SK-N-SH (cell line): Measurements from ENCODE around the gene MCF2L. TPM values are rescaled to one million over a fixed set of nuclear protein-coding genes. Genes with fewer than 3 reads are reported as not detected.

ENCODE experiments used
- CTCF ChIA-PET: fragments of 300-600, 350-600 bp; formaldehyde crosslinking; extraction: SDS; loops from one replicate; lab custom pipeline; 2021; lab: Yijun Ruan, JAX
- POLR2A ChIA-PET: fragments of 350-600 bp; sonication (Branson Sonifier 250); formaldehyde crosslinking; extraction: SDS; loops from one replicate; lab custom pipeline; 2020; ENCODE audit warnings: antibody characterized with exemption, inconsistent platforms; lab: Yijun Ruan, JAX
- DNase-seq: peaks from one replicate; pipeline ENCODE4 v3.0.0; 2012
- H2AFZ ChIP-seq: fragments of 200-600 bp; sonication (generic); 2 replicates; pipeline ENCODE4 v1.8.1; 2016; ENCODE audit warnings: antibody characterized with exemption, mild to moderate bottlenecking, low read depth
- H3F3A ChIP-seq: fragments of 200-600 bp; sonication (generic); replicated peaks from 2 replicates; pipeline ENCODE3; 2016; ENCODE audit warnings: antibody characterized with exemption, mild to moderate bottlenecking; ENCODE audit not compliant: insufficient read depth
- H3K27ac ChIP-seq, 2 experiments: fragments of 200-500 bp in 1 of 2; fragments of 200-600 bp in 1 of 2; sonication (Bioruptor generic) in 1 of 2; sonication (generic), shearing (Covaris generic) in 1 of 2; 2 replicates each; pipeline versions ENCODE4 v1.5.1 to v1.6.1; 2014 to 2016; ENCODE audit warnings: low read depth in 2 of 2, inconsistent platforms in 1 of 2, low read length in 1 of 2, mild to moderate bottlenecking in 1 of 2, mixed read lengths in 1 of 2
- H3K27me3 ChIP-seq: fragments of 200-600 bp; sonication (generic), shearing (Covaris generic); 2 replicates; pipeline ENCODE4 v1.6.1; 2016; ENCODE audit warnings: mixed run types; ENCODE audit not compliant: insufficient read depth
- H3K36me3 ChIP-seq, 2 experiments: fragments of 200-500 bp in 1 of 2; fragments of 200-600 bp in 1 of 2; sonication (Bioruptor generic) in 1 of 2; sonication (generic) in 1 of 2; replicated peaks in 1 of 2; 2 replicates each; pipeline versions ENCODE3 to v1.5.1; 2014 to 2016; ENCODE audit warnings: low read length in 1 of 2, mild to moderate bottlenecking in 1 of 2; ENCODE audit not compliant: insufficient read depth in 2 of 2, control insufficient read depth in 1 of 2
- H3K4me1 ChIP-seq, 2 experiments: fragments of 200-500 bp in 1 of 2; fragments of 200-600 bp in 1 of 2; sonication (Bioruptor generic) in 1 of 2; sonication (generic), shearing (Covaris generic) in 1 of 2; 2 replicates each; pipeline versions ENCODE4 v1.5.1 to v1.6.1; 2014 to 2016; ENCODE audit warnings: low read depth in 1 of 2, low read length in 1 of 2, mixed run types in 1 of 2; ENCODE audit not compliant: insufficient read depth in 2 of 2, control insufficient read depth in 1 of 2
- H3K4me2 ChIP-seq: fragments of 200-600 bp; sonication (generic), shearing (Covaris generic); 2 replicates; pipeline ENCODE4 v1.6.1; 2017; ENCODE audit warnings: mixed run types
- H3K4me3 ChIP-seq, 2 experiments: fragments of 200-500 bp in 1 of 2; fragments of 200-600 bp in 1 of 2; sonication (Bioruptor generic) in 1 of 2; sonication (generic), shearing (Covaris generic) in 1 of 2; 2 replicates each; pipeline versions ENCODE4 v1.5.1 to v1.8.1; 2014 to 2016; ENCODE audit warnings: low read depth in 2 of 2, inconsistent platforms in 1 of 2, low read length in 1 of 2, mild to moderate bottlenecking in 1 of 2, mixed read lengths in 1 of 2, moderate library complexity in 1 of 2
- H3K79me2 ChIP-seq: fragments of 200-600 bp; sonication (generic); 2 replicates; pipeline ENCODE4 v1.8.1; 2017; ENCODE audit warnings: mild to moderate bottlenecking; ENCODE audit not compliant: insufficient read depth
- H3K9ac ChIP-seq: fragments of 200-600 bp; sonication (generic); 2 replicates; pipeline ENCODE4 v1.6.1; 2017; ENCODE audit warnings: mixed run types
- H3K9me2 ChIP-seq: fragments of 200-600 bp; sonication (generic); 2 replicates; pipeline ENCODE4 v1.6.1; 2017; ENCODE audit warnings: mixed run types
- H3K9me3 ChIP-seq: fragments of 200-600 bp; sonication (generic); 2 replicates; pipeline ENCODE4 v1.6.1; 2017; ENCODE audit warnings: mixed run types, mild to moderate bottlenecking, moderate library complexity
- H4K20me1 ChIP-seq: fragments of 200-600 bp; sonication (generic); 2 replicates; pipeline ENCODE4 v1.6.1; 2017; ENCODE audit warnings: mild to moderate bottlenecking, mixed run types; ENCODE audit not compliant: insufficient read depth
- EZH2phosphoT487 ChIP-seq: fragments of 200-600 bp; sonication (generic); IDR thresholded peaks from 2 replicates; pipeline ENCODE4 v1.6.1; 2017; ENCODE audit warnings: low read depth, mixed run types, mild to moderate bottlenecking, antibody characterized with exemption, moderate library complexity, borderline replicate concordance
- FOSL2 ChIP-seq: IDR thresholded peaks from 2 replicates; pipeline ENCODE4 v1.4.0; 2012; ENCODE audit warnings: low read depth, mild to moderate bottlenecking, moderate library complexity, borderline replicate concordance
- FOXJ3 ChIP-seq: sonication (generic); formaldehyde crosslinking; IDR thresholded peaks from 2 replicates; pipeline ENCODE4 v1.5.1; 2020; ENCODE audit warnings: mild to moderate bottlenecking, missing genetic modification reagents
- JUND ChIP-seq: IDR thresholded peaks from 2 replicates; pipeline ENCODE4 v1.4.0; 2012
- MEF2A ChIP-seq: IDR thresholded peaks from 2 replicates; pipeline ENCODE4 v1.4.0; 2012; ENCODE audit warnings: low read depth, borderline replicate concordance
- NFIC ChIP-seq: IDR thresholded peaks from 2 replicates; pipeline ENCODE4 v1.4.0; 2012; ENCODE audit warnings: borderline replicate concordance
- NRF1 ChIP-seq: IDR thresholded peaks from 2 replicates; pipeline ENCODE4 v1.6.1; 2012; ENCODE audit warnings: low read depth, mild to moderate bottlenecking, low read length
- POLR2AphosphoS5 ChIP-seq: IDR thresholded peaks from 2 replicates; pipeline ENCODE4 v1.6.1; 2012; ENCODE audit warnings: low read depth, low read length
- RAD21 ChIP-seq: IDR thresholded peaks from 2 replicates; pipeline ENCODE4 v1.6.1; 2012; ENCODE audit warnings: mild to moderate bottlenecking, low read length
- RFX5 ChIP-seq: IDR thresholded peaks from 2 replicates; pipeline ENCODE4 v1.6.1; 2012; ENCODE audit warnings: mild to moderate bottlenecking, improper control_type of control experiment, low read length
- RXRA ChIP-seq: IDR thresholded peaks from 2 replicates; pipeline ENCODE4 v1.4.0; 2012; ENCODE audit warnings: low read depth, mild to moderate bottlenecking, borderline replicate concordance
- TAF1 ChIP-seq: IDR thresholded peaks from 2 replicates; pipeline ENCODE4 v1.6.1; 2012; ENCODE audit warnings: low read depth, mild to moderate bottlenecking, low read length, moderate library complexity, borderline replicate concordance
- TCF12 ChIP-seq: IDR thresholded peaks from 2 replicates; pipeline ENCODE4 v1.4.0; 2012
- TEAD4 ChIP-seq: IDR thresholded peaks from 2 replicates; pipeline ENCODE4 v1.4.0; 2012; ENCODE audit warnings: mild to moderate bottlenecking, borderline replicate concordance; ENCODE audit not compliant: insufficient read depth
- YY1 ChIP-seq: IDR thresholded peaks from 2 replicates; pipeline ENCODE4 v1.4.0; 2012; ENCODE audit warnings: low read depth, mild to moderate bottlenecking
- ZBTB33 ChIP-seq: IDR thresholded peaks from 2 replicates; pipeline ENCODE4 v1.4.0; 2012; ENCODE audit warnings: low read depth, borderline replicate concordance
- WGBS: methylation state at CpG from one replicate; pipeline ENCODE4 v1.1.6; 2017; ENCODE audit warnings: low lambda C conversion rate; 5-methylcytosine and 5-hydroxymethylcytosine counted together
- polyA plus RNA-seq, 3 experiments: library from polyadenylated mRNA; depleted of rRNA; stranded (reverse); fragments of >200 nt; gene quantifications; 2 replicates each; pipeline ENCODE4 v1.2.3, GENCODE V29; 2012
- TF ChIP-seq, protein P1 (sequence below): IDR thresholded peaks from 2 replicates; pipeline ENCODE4; 2012
- TF ChIP-seq, protein P2 (sequence below): IDR thresholded peaks from 2 replicates; pipeline ENCODE4 v1.4.0; 2012; ENCODE audit warnings: low read depth, borderline replicate concordance

MCF2L gene
- polyA plus RNA-seq, 1 of the 3 experiments (the other 2 are of a cell fraction): 0.56 TPM

DNA sequence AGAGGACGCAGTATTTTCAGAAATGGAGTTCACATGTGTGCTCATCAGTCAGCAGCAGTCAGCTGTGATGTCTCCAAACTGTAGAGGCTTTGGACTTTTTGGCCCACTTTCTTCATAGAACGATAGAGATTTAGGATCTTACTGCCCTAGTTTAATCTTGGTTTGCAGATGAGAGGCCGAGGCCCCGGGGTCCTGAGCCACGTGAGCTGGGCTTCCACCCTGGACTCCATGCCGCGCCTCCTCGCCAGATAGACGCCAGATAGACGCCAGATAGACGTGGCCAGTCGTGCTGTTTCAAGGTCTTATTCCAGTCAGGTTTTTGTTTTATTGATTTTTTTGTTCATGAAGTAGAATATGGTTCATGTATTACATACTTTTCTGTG lies 11.7 kb upstream of the MCF2L start:
- Histone ChIP-seq H3K9me3 (no peaks in the 10 kb centered on the region), H3K9ac (no peak overlapping the region), H3K4me3 (no peak overlapping the region), H3K79me2 (no peaks in the 10 kb centered on the region), H3K4me2 (no peak overlapping the region), H3K9me2 (no peaks in the 10 kb centered on the region), H3F3A (no peaks in the 10 kb centered on the region), H3K4me1 (no peaks in the 10 kb centered on the region), H3K27me3 (peaks cover 10% of the 10 kb centered on the region; the same call in 1 of the 2 replicates), H4K20me1 (no peaks in the 10 kb centered on the region), H3K27ac (no peak overlapping the region)
- ChIA-PET POLR2A (interaction anchor here (1.4 kb wide), 1 partner anchor 11 kb away, joined by 6 read pairs; the partner anchor contains the start of gene MCF2L), CTCF (interaction anchor here (0.8 to 4.8 kb wide), 4 partner anchors 14 to 72 kb away, joined by 3 to 30 read pairs (median 7); no protein-coding TSS in a partner anchor)
- no peak for DNase-seq
- 70% methylated on average over 12 of the region's 12 CpGs for WGBS
- no peak for TF ChIP-seq RXRA
- TF ChIP-seq FOSL2: no peak
- TF ChIP-seq RAD21: no peak
- no peak for TF ChIP-seq ZBTB33
- TF ChIP-seq NFIC: no peak
- TF ChIP-seq YY1: no peak
- no peak for TF ChIP-seq POLR2AphosphoS5
- no peak for TF ChIP-seq RFX5
- TF ChIP-seq TEAD4: no peak
- no peak for TF ChIP-seq NRF1
- TF ChIP-seq TCF12: no peak
- TF ChIP-seq TAF1: no peak
- TF ChIP-seq, all 33 proteins: peak for 0
- Histone ChIP-seq H2AFZ (no peak overlapping the region), H3K36me3 (no peaks in the 10 kb centered on the region)

GRCh38 chr13:112958127-112958989 lies 10.7 kb upstream of the MCF2L start:
- no peak for DNase-seq
- Histone ChIP-seq H3K9ac (no peak overlapping the region), H3K9me3 (no peaks in the 10 kb centered on the region), H3K36me3 (no peaks in the 10 kb centered on the region), H3K9me2 (no peaks in the 10 kb centered on the region), H2AFZ (no peak overlapping the region), H4K20me1 (no peaks in the 10 kb centered on the region), H3K4me2 (no peak overlapping the region), H3K4me1 (no peaks in the 10 kb centered on the region), H3K27ac (no peak overlapping the region), H3F3A (no peaks in the 10 kb centered on the region), H3K4me3 (no peak overlapping the region), H3K79me2 (no peaks in the 10 kb centered on the region), H3K27me3 (no peaks in the 10 kb centered on the region; the same call in 1 of the 2 replicates)
- WGBS: 52% methylated on average over 14 of the region's 29 CpGs
- CTCF ChIA-PET: interaction anchor here (0.9 to 1.3 kb wide), 3 partner anchors 14 to 44 kb away, joined by 3 to 5 read pairs (median 3); no protein-coding TSS in a partner anchor
- POLR2A ChIA-PET: interaction anchor here (1.4 kb wide), 1 partner anchor 10 kb away, joined by 6 read pairs; the partner anchor contains the start of gene MCF2L
- TF ChIP-seq EZH2phosphoT487: no peak
- no peak for TF ChIP-seq MEF2A
- TF ChIP-seq, protein P1, sequence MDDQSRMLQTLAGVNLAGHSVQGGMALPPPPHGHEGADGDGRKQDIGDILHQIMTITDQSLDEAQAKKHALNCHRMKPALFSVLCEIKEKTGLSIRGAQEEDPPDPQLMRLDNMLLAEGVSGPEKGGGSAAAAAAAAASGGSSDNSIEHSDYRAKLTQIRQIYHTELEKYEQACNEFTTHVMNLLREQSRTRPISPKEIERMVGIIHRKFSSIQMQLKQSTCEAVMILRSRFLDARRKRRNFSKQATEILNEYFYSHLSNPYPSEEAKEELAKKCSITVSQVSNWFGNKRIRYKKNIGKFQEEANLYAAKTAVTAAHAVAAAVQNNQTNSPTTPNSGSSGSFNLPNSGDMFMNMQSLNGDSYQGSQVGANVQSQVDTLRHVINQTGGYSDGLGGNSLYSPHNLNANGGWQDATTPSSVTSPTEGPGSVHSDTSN: no peak
- TF ChIP-seq, protein P2, sequence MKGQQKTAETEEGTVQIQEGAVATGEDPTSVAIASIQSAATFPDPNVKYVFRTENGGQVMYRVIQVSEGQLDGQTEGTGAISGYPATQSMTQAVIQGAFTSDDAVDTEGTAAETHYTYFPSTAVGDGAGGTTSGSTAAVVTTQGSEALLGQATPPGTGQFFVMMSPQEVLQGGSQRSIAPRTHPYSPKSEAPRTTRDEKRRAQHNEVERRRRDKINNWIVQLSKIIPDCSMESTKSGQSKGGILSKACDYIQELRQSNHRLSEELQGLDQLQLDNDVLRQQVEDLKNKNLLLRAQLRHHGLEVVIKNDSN: no peak
- TF ChIP-seq JUND: no peak
- TF ChIP-seq TAF1: no peak
- no peak for TF ChIP-seq RAD21
- TF ChIP-seq ZBTB33: no peak
- no peak for TF ChIP-seq FOXJ3 (CRISPR knock-in tag)
